ENCODE data around the gene PLD2. TPM values are rescaled to one million over a fixed set of nuclear protein-coding genes. Genes with fewer than 3 reads are reported as not detected.
A peak's percentile ranks its signal among the peaks of the same experiment; 100 is the strongest.

Gene PLD2
- total RNA-seq, 1 donor = 19.9 TPM

DNA sequence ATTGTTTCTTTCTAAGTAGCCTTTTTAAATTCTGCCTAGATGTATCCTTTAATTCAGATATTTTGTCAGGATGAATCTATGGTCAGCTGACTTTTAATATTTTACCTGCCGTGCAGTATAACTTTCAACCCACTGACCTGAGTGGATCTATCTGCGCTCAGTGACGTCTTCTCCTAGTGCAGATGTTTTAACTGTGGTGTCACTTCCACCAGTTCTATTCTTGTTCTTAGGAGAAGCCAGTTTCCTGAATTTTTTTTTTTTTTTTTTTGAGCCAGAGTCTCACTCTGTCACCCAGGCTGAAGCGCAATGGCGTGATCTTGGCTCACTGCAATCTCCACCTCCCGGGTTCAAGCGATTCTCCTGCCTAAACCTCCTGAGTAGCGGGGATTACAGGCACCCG is 40.2 kb upstream of the PLD2 start:
- Histone ChIP-seq H2AFZ (ENCODE audit: low read length) (no peak overlapping the region), H3K79me2 (ENCODE audit: insufficient read depth, low read length) (no peaks in the 10 kb centered on the region)
- TF ChIP-seq, protein P1, sequence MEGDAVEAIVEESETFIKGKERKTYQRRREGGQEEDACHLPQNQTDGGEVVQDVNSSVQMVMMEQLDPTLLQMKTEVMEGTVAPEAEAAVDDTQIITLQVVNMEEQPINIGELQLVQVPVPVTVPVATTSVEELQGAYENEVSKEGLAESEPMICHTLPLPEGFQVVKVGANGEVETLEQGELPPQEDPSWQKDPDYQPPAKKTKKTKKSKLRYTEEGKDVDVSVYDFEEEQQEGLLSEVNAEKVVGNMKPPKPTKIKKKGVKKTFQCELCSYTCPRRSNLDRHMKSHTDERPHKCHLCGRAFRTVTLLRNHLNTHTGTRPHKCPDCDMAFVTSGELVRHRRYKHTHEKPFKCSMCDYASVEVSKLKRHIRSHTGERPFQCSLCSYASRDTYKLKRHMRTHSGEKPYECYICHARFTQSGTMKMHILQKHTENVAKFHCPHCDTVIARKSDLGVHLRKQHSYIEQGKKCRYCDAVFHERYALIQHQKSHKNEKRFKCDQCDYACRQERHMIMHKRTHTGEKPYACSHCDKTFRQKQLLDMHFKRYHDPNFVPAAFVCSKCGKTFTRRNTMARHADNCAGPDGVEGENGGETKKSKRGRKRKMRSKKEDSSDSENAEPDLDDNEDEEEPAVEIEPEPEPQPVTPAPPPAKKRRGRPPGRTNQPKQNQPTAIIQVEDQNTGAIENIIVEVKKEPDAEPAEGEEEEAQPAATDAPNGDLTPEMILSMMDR (IDR thresholded peaks at IDR 0.05; ENCODE audit: extremely low read depth, low read depth, low read length) = no peak

DNA sequence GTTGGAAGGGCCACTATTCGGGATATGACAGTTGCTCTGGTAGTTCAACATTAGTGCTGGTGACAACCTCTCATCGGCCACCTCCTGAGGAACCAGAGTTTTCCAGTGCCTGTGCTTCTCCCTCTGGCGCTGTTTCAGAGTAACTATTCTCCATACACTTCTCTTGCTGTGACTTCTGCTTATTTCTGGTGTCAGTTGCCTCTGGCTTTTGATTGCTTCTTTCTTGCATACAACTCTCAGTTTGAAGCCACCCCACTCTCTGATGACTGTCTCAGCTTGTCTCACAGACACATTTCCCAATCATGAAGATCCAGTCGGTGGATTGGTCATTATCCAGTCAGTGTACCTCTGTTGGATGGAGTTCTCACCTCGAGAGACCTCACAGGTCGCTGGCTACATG is 38.7 kb upstream of the PLD2 start:
- Histone ChIP-seq H3K27ac (ENCODE audit: low read depth, low read length) (no peak overlapping the region), H3K4me1 (ENCODE audit: insufficient read depth, low read length) (peaks cover 5% of the 10 kb centered on the region), H3K79me2 (ENCODE audit: insufficient read depth, low read length) (no peaks in the 10 kb centered on the region), H2AFZ (ENCODE audit: low read length) (no peak overlapping the region), H3K27me3 (ENCODE audit: insufficient read depth, low read length) (no peaks in the 10 kb centered on the region), H3K4me2 (ENCODE audit: insufficient read depth, low read length) (no peak overlapping the region), H3K9me3 (ENCODE audit: low read depth, low read length) (no peaks in the 10 kb centered on the region), H3K4me3 (ENCODE audit: insufficient read depth, low read length) (no peak overlapping the region), H3K36me3 (ENCODE audit: insufficient read depth, low read length) (no peaks in the 10 kb centered on the region), H4K20me1 (ENCODE audit: insufficient read depth, low read length) (no peaks in the 10 kb centered on the region)
- TF ChIP-seq, protein P1 (IDR thresholded peaks at IDR 0.05; ENCODE audit: extremely low read depth, low read depth, low read length) = no peak
- no peak for DNase-seq (ENCODE audit: insufficient read length, low spot score, missing footprints)

More for the DNA sequence above, 40.2 kb upstream of the PLD2 start:
- Histone ChIP-seq H4K20me1 (ENCODE audit: insufficient read depth, low read length) (no peaks in the 10 kb centered on the region), H3K4me1 (ENCODE audit: insufficient read depth, low read length) (peaks cover 5% of the 10 kb centered on the region), H3K36me3 (ENCODE audit: insufficient read depth, low read length) (no peaks in the 10 kb centered on the region), H3K27me3 (ENCODE audit: insufficient read depth, low read length) (no peaks in the 10 kb centered on the region), H3K9me3 (ENCODE audit: low read depth, low read length) (no peaks in the 10 kb centered on the region), H3K27ac (ENCODE audit: low read depth, low read length) (peak overlapping the region; percentile 34), H3K4me3 (ENCODE audit: insufficient read depth, low read length) (no peak overlapping the region), H3K4me2 (ENCODE audit: insufficient read depth, low read length) (peak overlapping the region; percentile 0)
- no peak for DNase-seq (ENCODE audit: insufficient read length, low spot score, missing footprints)

DNA sequence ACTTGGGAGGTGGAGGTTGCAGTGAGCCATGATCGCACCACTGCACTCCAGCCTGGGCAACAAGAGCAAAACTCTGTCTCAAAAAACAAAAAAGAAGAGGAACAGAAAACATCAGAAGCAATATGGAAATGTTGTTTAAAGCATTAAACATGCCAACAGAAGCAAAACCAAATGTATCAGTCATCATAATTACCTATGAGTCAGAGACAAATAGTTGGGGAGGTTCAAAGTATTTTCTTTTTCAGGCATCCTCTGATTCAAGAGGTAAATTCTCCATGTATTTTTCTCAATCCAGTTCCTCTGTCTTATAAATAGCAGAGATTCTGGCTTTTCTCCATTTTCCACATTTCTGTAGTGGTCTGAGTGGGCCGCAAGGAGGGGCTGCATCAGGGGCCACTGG is 37.3 kb upstream of the PLD2 start:
- peak overlapping the region; percentile 45 for H3K4me2 ChIP-seq (ENCODE audit: insufficient read depth, low read length)
- DNase-seq (ENCODE audit: insufficient read length, low spot score, missing footprints) = peak; percentile 85
- H2AFZ ChIP-seq (ENCODE audit: low read length) = no peak overlapping the region

DNA sequence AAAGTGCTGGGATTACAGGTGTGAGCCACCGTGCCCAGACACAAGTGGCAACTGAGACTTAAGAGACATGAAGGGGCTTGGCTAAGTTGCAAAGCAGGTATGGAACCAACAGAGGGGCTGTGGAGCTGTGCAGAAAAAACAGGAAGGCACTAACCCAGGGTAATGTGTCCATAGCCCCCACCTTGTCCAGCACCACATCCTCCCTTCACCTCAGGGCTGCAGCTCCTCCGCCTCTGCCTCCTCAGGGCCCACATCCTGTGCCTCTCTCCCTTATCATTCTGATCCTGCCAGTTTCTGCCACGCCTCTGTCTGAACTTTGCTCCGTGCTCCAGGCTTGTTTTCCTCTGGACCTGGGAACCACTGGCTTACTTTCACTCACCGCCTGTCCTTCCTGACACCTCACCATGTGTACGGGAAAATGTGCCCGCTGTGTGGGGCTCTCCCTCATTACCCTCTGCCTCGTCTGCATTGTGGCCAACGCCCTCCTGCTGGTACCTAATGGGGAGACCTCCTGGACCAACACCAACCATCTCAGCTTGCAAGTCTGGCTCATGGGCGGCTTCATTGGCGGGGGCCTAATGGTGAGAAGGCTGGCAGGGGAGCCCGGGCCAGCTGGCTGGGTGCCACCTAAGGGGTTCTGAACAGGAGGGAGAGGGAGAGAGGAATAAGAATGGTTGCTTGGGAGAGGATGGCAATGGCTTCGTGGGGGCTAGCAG is 35.3 kb upstream of the PLD2 start, which contains the start of gene TM4SF5:
TM4SF5 (plus strand) TSS at position 368 of the 716 bp plus-strand sequence; CDS start at position 405, 37 bp downstream.
- no peaks in the 10 kb centered on the region for H3K79me2 ChIP-seq (ENCODE audit: insufficient read depth, low read length)
- H3K27me3 ChIP-seq (ENCODE audit: insufficient read depth, low read length) = no peaks in the 10 kb centered on the region
- TF ChIP-seq, protein P1 (IDR thresholded peaks at IDR 0.05; ENCODE audit: extremely low read depth, low read depth, low read length) = no peak
- no peak within 1 kb of the TSS for H3K4me2 ChIP-seq (ENCODE audit: insufficient read depth, low read length)
- no peak for DNase-seq (ENCODE audit: insufficient read length, low spot score, missing footprints)
- H3K4me1 ChIP-seq (ENCODE audit: insufficient read depth, low read length) = peaks cover under 1% of the 10 kb centered on the region
- no peaks in the 10 kb centered on the region for H3K36me3 ChIP-seq (ENCODE audit: insufficient read depth, low read length)
- H4K20me1 ChIP-seq (ENCODE audit: insufficient read depth, low read length) = no peaks in the 10 kb centered on the region
- no peak within 1 kb of the TSS for H3K27ac ChIP-seq (ENCODE audit: low read depth, low read length)
- no peak within 1 kb of the TSS for H2AFZ ChIP-seq (ENCODE audit: low read length)
- H3K4me3 ChIP-seq (ENCODE audit: insufficient read depth, low read length) = no peak within 1 kb of the TSS
- H3K9me3 ChIP-seq (ENCODE audit: low read depth, low read length) = no peaks in the 10 kb centered on the region

More for the DNA sequence above, 37.3 kb upstream of the PLD2 start:
- Histone ChIP-seq H3K79me2 (ENCODE audit: insufficient read depth, low read length) (no peaks in the 10 kb centered on the region), H4K20me1 (ENCODE audit: insufficient read depth, low read length) (no peaks in the 10 kb centered on the region), H3K4me3 (ENCODE audit: insufficient read depth, low read length) (no peak overlapping the region), H3K27me3 (ENCODE audit: insufficient read depth, low read length) (no peaks in the 10 kb centered on the region), H3K27ac (ENCODE audit: low read depth, low read length) (no peak overlapping the region), H3K9me3 (ENCODE audit: low read depth, low read length) (no peaks in the 10 kb centered on the region), H3K4me1 (ENCODE audit: insufficient read depth, low read length) (peaks cover 5% of the 10 kb centered on the region), H3K36me3 (ENCODE audit: insufficient read depth, low read length) (no peaks in the 10 kb centered on the region)
- TF ChIP-seq, protein P1 (IDR thresholded peaks at IDR 0.05; ENCODE audit: extremely low read depth, low read depth, low read length) = no peak

Measured in osteoblast (primary cell).